ENCODE measurements around the gene DGCR2. TPM values are rescaled to one million over a fixed set of nuclear protein-coding genes. Genes with fewer than 3 reads are reported as not detected.

DGCR2 gene
- total and polyA plus RNA-seq, 2 experiments from 2014 or later: 25.6 to 42.7 TPM

- H3F3A ChIP-seq (ENCODE audit: insufficient read depth): no peaks in the 10 kb centered on the region
- 6% methylated on average over 17 of the region's 17 CpGs for WGBS, 2 experiments (ENCODE audit: low coverage in 1 of 2, low lambda C conversion rate in 2 of 2, missing lambda C conversion rate in 2 of 2)
- peak overlapping the region; percentile 94 for H3K9ac ChIP-seq
- H3K4me3 ChIP-seq: peak overlapping the region; percentile 99
- no peaks in the 10 kb centered on the region for H3K9me3 ChIP-seq (ENCODE audit: low read depth)
- DNase-seq: peak; percentile 71
- H3K27ac ChIP-seq: peak overlapping the region; percentile 72
- peak overlapping the region; percentile 92 for H3K4me2 ChIP-seq (ENCODE audit: unreplicated experiment)
- no peaks in the 10 kb centered on the region for H4K20me1 ChIP-seq (ENCODE audit: insufficient read depth)
- H3K36me3 ChIP-seq (ENCODE audit: low read depth): no peaks in the 10 kb centered on the region; the same call in 1 of the 2 replicates
- peaks cover 7% of the 10 kb centered on the region for H3K4me1 ChIP-seq (ENCODE audit: insufficient read depth)
- no peaks in the 10 kb centered on the region for H3K9me2 ChIP-seq (ENCODE audit: insufficient read depth)
- in situ Hi-C loops (cut with MboI): no loop called here
- H2AFZ ChIP-seq: peak overlapping the region; percentile 91
- H3K27me3 ChIP-seq (replicated peaks; ENCODE audit: insufficient read depth): peaks cover 11% of the 10 kb centered on the region
- TF ChIP-seq EZH2 (IDR thresholded peaks at IDR 0.05; ENCODE audit: insufficient read depth, poor library complexity, severe bottlenecking): no peak
- no peak for TF ChIP-seq EZH2phosphoT487 (IDR thresholded peaks at IDR 0.05; ENCODE audit: insufficient read depth, low read depth)
- peaks cover 27% of the 10 kb centered on the region for H3K79me2 ChIP-seq (ENCODE audit: insufficient read depth)
Observed at GRCh38 chr22:19143967-19144400, 21.8 kb upstream of the DGCR2 start.

- peaks cover 7% of the 10 kb centered on the region for H3K4me1 ChIP-seq (ENCODE audit: insufficient read depth)
- no peak for TF ChIP-seq EZH2phosphoT487 (IDR thresholded peaks at IDR 0.05; ENCODE audit: insufficient read depth, low read depth)
- no peak for TF ChIP-seq EZH2 (IDR thresholded peaks at IDR 0.05; ENCODE audit: insufficient read depth, poor library complexity, severe bottlenecking)
- H3K36me3 ChIP-seq (ENCODE audit: low read depth): no peaks in the 10 kb centered on the region; the same call in 1 of the 2 replicates
- H3K4me2 ChIP-seq (ENCODE audit: unreplicated experiment): peak overlapping the region; percentile 92
- WGBS, 2 experiments (ENCODE audit: low coverage in 1 of 2, low lambda C conversion rate in 2 of 2, missing lambda C conversion rate in 2 of 2): 88 to 90% methylated on average over 5 of the region's 5 CpGs
- no peaks in the 10 kb centered on the region for H3K9me2 ChIP-seq (ENCODE audit: insufficient read depth)
- peaks cover 27% of the 10 kb centered on the region for H3K79me2 ChIP-seq (ENCODE audit: insufficient read depth)
- H3K27ac ChIP-seq: no peak overlapping the region
- H2AFZ ChIP-seq: no peak overlapping the region
- H4K20me1 ChIP-seq (ENCODE audit: insufficient read depth): no peaks in the 10 kb centered on the region
- no peak for DNase-seq
- in situ Hi-C loops (cut with MboI): no loop called here
- peaks cover 3% of the 10 kb centered on the region; the same call in 1 of the 2 replicates for H3K27me3 ChIP-seq (replicated peaks; ENCODE audit: insufficient read depth)
- H3K9ac ChIP-seq: peak overlapping the region; percentile 94
- H3F3A ChIP-seq (ENCODE audit: insufficient read depth): no peaks in the 10 kb centered on the region
- H3K9me3 ChIP-seq (ENCODE audit: low read depth): no peaks in the 10 kb centered on the region
- peak overlapping the region; percentile 99 for H3K4me3 ChIP-seq
Observed at GRCh38 chr22:19143212-19143611, 21.0 kb upstream of the DGCR2 start.

DNA sequence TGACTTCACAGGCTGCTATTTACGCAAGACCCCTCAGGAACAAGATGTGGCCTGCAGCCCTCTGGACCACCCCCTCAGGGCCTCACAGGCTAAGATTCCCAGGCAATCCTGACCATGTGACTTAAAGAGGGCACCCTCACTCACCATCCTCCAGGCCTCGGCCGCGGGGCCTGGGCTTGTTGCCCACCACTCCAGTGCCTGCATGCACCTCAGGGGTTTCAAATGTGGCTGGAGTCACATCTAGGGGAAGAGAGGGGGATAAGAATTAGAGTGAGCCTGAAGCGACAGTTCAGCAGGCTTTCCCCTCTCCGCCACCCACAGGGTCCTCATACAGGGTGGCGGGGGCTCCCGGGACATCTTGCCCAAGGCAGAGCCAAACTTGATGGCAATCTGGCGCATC lies 20.2 kb upstream of the DGCR2 start:
- no peak overlapping the region for H3K9ac ChIP-seq
- no peaks in the 10 kb centered on the region; the same call in 1 of the 2 replicates for H3K36me3 ChIP-seq (ENCODE audit: low read depth)
- WGBS, 2 experiments (ENCODE audit: low coverage in 1 of 2, low lambda C conversion rate in 2 of 2, missing lambda C conversion rate in 2 of 2): 95 to 97% methylated on average over 8 to 9 of the region's 9 CpGs
- H3K4me1 ChIP-seq (ENCODE audit: insufficient read depth): peaks cover 7% of the 10 kb centered on the region
- H3K79me2 ChIP-seq (ENCODE audit: insufficient read depth): peaks cover 27% of the 10 kb centered on the region
- in situ Hi-C loops (cut with MboI): no loop called here
- DNase-seq: no peak
- H3K9me2 ChIP-seq (ENCODE audit: insufficient read depth): no peaks in the 10 kb centered on the region
- H3K9me3 ChIP-seq (ENCODE audit: low read depth): no peaks in the 10 kb centered on the region
- H2AFZ ChIP-seq: no peak overlapping the region
- no peak overlapping the region for H3K27ac ChIP-seq
- TF ChIP-seq EZH2phosphoT487 (IDR thresholded peaks at IDR 0.05; ENCODE audit: insufficient read depth, low read depth) (no peak), EZH2 (IDR thresholded peaks at IDR 0.05; ENCODE audit: insufficient read depth, poor library complexity, severe bottlenecking) (no peak)
- H3F3A ChIP-seq (ENCODE audit: insufficient read depth): no peaks in the 10 kb centered on the region
- H3K27me3 ChIP-seq (replicated peaks; ENCODE audit: insufficient read depth): no peaks in the 10 kb centered on the region
- no peaks in the 10 kb centered on the region for H4K20me1 ChIP-seq (ENCODE audit: insufficient read depth)
- no peak overlapping the region for H3K4me3 ChIP-seq
- H3K4me2 ChIP-seq (ENCODE audit: unreplicated experiment): no peak overlapping the region

GRCh38 chr22:19139974-19140373 lies 17.8 kb upstream of the DGCR2 start:
- DNase-seq: no peak
- H3K4me3 ChIP-seq: no peak overlapping the region
- H3F3A ChIP-seq (ENCODE audit: insufficient read depth): no peaks in the 10 kb centered on the region
- H4K20me1 ChIP-seq (ENCODE audit: insufficient read depth): no peaks in the 10 kb centered on the region
- H3K79me2 ChIP-seq (ENCODE audit: insufficient read depth): peaks cover 27% of the 10 kb centered on the region
- no peak overlapping the region for H2AFZ ChIP-seq
- H3K27me3 ChIP-seq (replicated peaks; ENCODE audit: insufficient read depth): no peaks in the 10 kb centered on the region
- H3K27ac ChIP-seq: no peak overlapping the region
- WGBS, 2 experiments (ENCODE audit: low coverage in 1 of 2, low lambda C conversion rate in 2 of 2, missing lambda C conversion rate in 2 of 2): 89 to 91% methylated on average over 5 of the region's 5 CpGs
- no peak overlapping the region for H3K9ac ChIP-seq
- H3K9me2 ChIP-seq (ENCODE audit: insufficient read depth): no peaks in the 10 kb centered on the region
- in situ Hi-C loops (cut with MboI): no loop called here
- H3K9me3 ChIP-seq (ENCODE audit: low read depth): no peaks in the 10 kb centered on the region
- H3K4me1 ChIP-seq (ENCODE audit: insufficient read depth): peaks cover 7% of the 10 kb centered on the region
- no peak overlapping the region for H3K4me2 ChIP-seq (ENCODE audit: unreplicated experiment)
- no peaks in the 10 kb centered on the region; the same call in 1 of the 2 replicates for H3K36me3 ChIP-seq (ENCODE audit: low read depth)
- no peak for TF ChIP-seq EZH2 (IDR thresholded peaks at IDR 0.05; ENCODE audit: insufficient read depth, poor library complexity, severe bottlenecking)
- no peak for TF ChIP-seq EZH2phosphoT487 (IDR thresholded peaks at IDR 0.05; ENCODE audit: insufficient read depth, low read depth)

DNA sequence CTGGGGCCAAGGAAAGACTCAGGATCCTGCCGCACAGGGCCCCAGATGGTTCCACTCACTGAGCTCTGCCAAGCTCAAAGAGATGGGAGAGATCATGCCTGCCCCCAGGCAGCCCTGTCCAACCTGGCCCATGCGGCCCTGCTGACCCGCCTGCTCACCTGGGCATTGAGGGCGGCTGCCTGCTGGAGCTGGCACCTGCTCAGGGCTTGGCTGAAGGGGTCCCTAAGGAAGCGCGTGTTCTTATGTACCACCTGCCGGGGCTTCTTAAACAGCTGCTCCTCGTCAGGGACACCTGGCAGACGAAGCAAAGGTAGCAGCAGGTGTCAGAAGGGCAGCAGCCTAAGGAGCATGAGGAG lies 16.8 kb upstream of the DGCR2 start:
- peaks cover 22% of the 10 kb centered on the region for H3K79me2 ChIP-seq (ENCODE audit: insufficient read depth)
- no peaks in the 10 kb centered on the region for H3K27me3 ChIP-seq (replicated peaks; ENCODE audit: insufficient read depth)
- H3K4me2 ChIP-seq (ENCODE audit: unreplicated experiment): no peak overlapping the region
- no peaks in the 10 kb centered on the region; the same call in 1 of the 2 replicates for H3K36me3 ChIP-seq (ENCODE audit: low read depth)
- no peaks in the 10 kb centered on the region for H3F3A ChIP-seq (ENCODE audit: insufficient read depth)
- H4K20me1 ChIP-seq (ENCODE audit: insufficient read depth): no peaks in the 10 kb centered on the region
- H3K4me1 ChIP-seq (ENCODE audit: insufficient read depth): peaks cover 7% of the 10 kb centered on the region
- no peak for TF ChIP-seq EZH2phosphoT487 (IDR thresholded peaks at IDR 0.05; ENCODE audit: insufficient read depth, low read depth)
- no peak for TF ChIP-seq EZH2 (IDR thresholded peaks at IDR 0.05; ENCODE audit: insufficient read depth, poor library complexity, severe bottlenecking)
- in situ Hi-C loops (cut with MboI): no loop called here
- H3K9me3 ChIP-seq (ENCODE audit: low read depth): no peaks in the 10 kb centered on the region
- H3K4me3 ChIP-seq: no peak overlapping the region
- H3K27ac ChIP-seq: no peak overlapping the region
- H3K9ac ChIP-seq: no peak overlapping the region
- WGBS, 2 experiments (ENCODE audit: low coverage in 1 of 2, low lambda C conversion rate in 2 of 2, missing lambda C conversion rate in 2 of 2): 82 to 85% methylated on average over 9 of the region's 9 CpGs
- H2AFZ ChIP-seq: no peak overlapping the region
- no peaks in the 10 kb centered on the region for H3K9me2 ChIP-seq (ENCODE audit: insufficient read depth)
- DNase-seq: no peak

Measured in GM23248 (cell line).